Panc1 (cell line): ENCODE data around the gene FSTL4. TPM values are rescaled to one million over a fixed set of nuclear protein-coding genes. Genes with fewer than 3 reads are reported as not detected.
A peak's percentile ranks its signal among the peaks of the same experiment; 100 is the strongest.

ENCODE experiments used
- ATAC-seq: fragments of 200-7000 bp; cut with Tn5 transposase; 2 replicates; pipeline ENCODE4 v1.9.1; 2020; ENCODE audit warnings: mild to moderate bottlenecking, moderate library complexity
- BruUV-seq: library from RNA; stranded (reverse); fragments of 400-500 nt; replicated peaks from 2 replicates; lab custom pipeline; 2021; lab: Mats Ljungman, UMichigan
- CTCF ChIA-PET: fragments of 300-600 bp; sonication (Branson Sonifier 250); formaldehyde crosslinking; loops from one replicate; lab custom pipeline; 2022; ENCODE audit warnings: antibody characterized with exemption; lab: Charles Lee
- POLR2A ChIA-PET: fragments of 300-600 bp; sonication (Branson Sonifier 250); formaldehyde crosslinking; loops from one replicate; lab custom pipeline; 2022; ENCODE audit warnings: antibody characterized with exemption; lab: Charles Lee
- DNase-seq: peaks from one replicate; pipeline ENCODE4 v3.0.0-alpha.2; 2010; ENCODE audit warnings: low read depth, low spot score
- H3K27ac ChIP-seq: 2 replicates; pipeline ENCODE4 v1.5.1; 2011; ENCODE audit warnings: mild to moderate bottlenecking, low read length, inconsistent platforms
- H3K27me3 ChIP-seq: fragments of 200-500 bp; sonication (Bioruptor generic); 2 replicates; pipeline ENCODE4 v1.6.0; 2014; ENCODE audit warnings: low read length, inconsistent platforms; ENCODE audit not compliant: control insufficient read depth, insufficient read depth
- H3K36me3 ChIP-seq: fragments of 200-500 bp; sonication (Bioruptor generic); 2 replicates; pipeline ENCODE4 v1.5.1; 2014; ENCODE audit warnings: inconsistent platforms, mild to moderate bottlenecking, low read length, moderate library complexity; ENCODE audit not compliant: control insufficient read depth, insufficient read depth
- H3K4me1 ChIP-seq: 2 replicates; pipeline ENCODE4 v1.5.1; 2011; ENCODE audit warnings: inconsistent platforms, mild to moderate bottlenecking, low read length, moderate library complexity; ENCODE audit not compliant: control insufficient read depth, insufficient read depth
- H3K4me3 ChIP-seq, 2 experiments: 2 replicates each; pipeline ENCODE4 v1.5.1; 2011 to 2012; ENCODE audit warnings: low read depth in 2 of 2, low read length in 2 of 2, mild to moderate bottlenecking in 2 of 2, inconsistent platforms in 1 of 2, moderate library complexity in 1 of 2
- H3K9me3 ChIP-seq: fragments of 200-500 bp; sonication (Bioruptor generic); 2 replicates; pipeline ENCODE4 v1.5.1; 2014; ENCODE audit warnings: low read depth, mild to moderate bottlenecking, inconsistent platforms, low read length, moderate library complexity; ENCODE audit not compliant: control insufficient read depth, insufficient read depth
- POLR2AphosphoS5 ChIP-seq: IDR thresholded peaks from 2 replicates; pipeline ENCODE4 v1.6.1; 2012; ENCODE audit warnings: mild to moderate bottlenecking, low read depth, low read length, moderate library complexity
- SIN3A ChIP-seq: IDR thresholded peaks from 2 replicates; pipeline ENCODE4 v1.6.1; 2012; ENCODE audit warnings: low read depth, mild to moderate bottlenecking, low read length, moderate library complexity, borderline replicate concordance; ENCODE audit not compliant: insufficient read depth
- TCF7L2 ChIP-seq: IDR thresholded peaks from 2 replicates; pipeline ENCODE4 v1.6.1; 2011; ENCODE audit warnings: mild to moderate bottlenecking, low read depth, low read length, inconsistent platforms
- in situ Hi-C: cut with HindIII; loops from 2 replicates; pipeline ENCODE4 v1.10.0; 2016; ENCODE audit warnings: low sequenced_read_pairs, low pct_unique_long_range_greater_than_20kb
- intact Hi-C: fragments of 100-400 bp; cut with micrococcal nuclease; formaldehyde crosslinking; loops from one replicate; pipeline ENCODE4 v1.10.0; 2022; ENCODE audit not compliant: unreplicated experiment
- total RNA-seq: library from RNA; stranded (reverse); gene quantifications from one replicate; pipeline ENCODE4 v1.2.1, GENCODE V29; 2021; ENCODE audit not compliant: unreplicated experiment
- TF ChIP-seq, protein P1 (sequence below), 2 experiments: IDR thresholded peaks; 2 replicates each; pipeline ENCODE4 v1.6.1; 2011 to 2012; ENCODE audit warnings: low read depth in 2 of 2, control low read depth in 1 of 2, low read length in 1 of 2, mild to moderate bottlenecking in 1 of 2, moderate library complexity in 1 of 2; ENCODE audit not compliant: insufficient read depth in 1 of 2
- TF ChIP-seq, protein P2 (sequence below): fragments of 450-650 bp; IDR thresholded peaks from 2 replicates; pipeline ENCODE4 v1.5.1; 2017; ENCODE audit warnings: mild to moderate bottlenecking

Gene FSTL4
- total RNA-seq, 1 experiment from 2014 or later, result 0.18 TPM

DNA sequence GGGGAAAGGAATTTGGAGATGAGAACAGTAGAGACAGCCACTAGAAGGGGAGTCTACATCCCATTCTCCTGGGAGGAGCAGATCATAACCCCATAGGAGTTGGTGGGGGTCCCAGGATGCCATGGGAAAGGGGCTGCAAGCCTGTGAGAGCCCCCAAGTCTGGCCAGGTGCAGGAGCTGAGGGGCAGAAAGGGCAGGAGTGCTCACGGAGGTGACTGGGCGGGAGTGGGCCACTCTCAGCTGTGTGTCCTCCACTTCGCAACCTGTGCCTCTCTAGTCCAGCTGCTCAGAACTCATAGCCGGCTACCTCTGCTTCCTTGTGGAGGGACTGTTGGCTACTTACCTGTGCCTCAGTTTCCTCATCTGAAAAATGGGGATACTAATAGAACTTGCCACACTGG lies 263.9 kb downstream of the FSTL4 start:
- CTCF ChIA-PET, result no interaction called here
- POLR2A ChIA-PET, result no interaction called here

DNA sequence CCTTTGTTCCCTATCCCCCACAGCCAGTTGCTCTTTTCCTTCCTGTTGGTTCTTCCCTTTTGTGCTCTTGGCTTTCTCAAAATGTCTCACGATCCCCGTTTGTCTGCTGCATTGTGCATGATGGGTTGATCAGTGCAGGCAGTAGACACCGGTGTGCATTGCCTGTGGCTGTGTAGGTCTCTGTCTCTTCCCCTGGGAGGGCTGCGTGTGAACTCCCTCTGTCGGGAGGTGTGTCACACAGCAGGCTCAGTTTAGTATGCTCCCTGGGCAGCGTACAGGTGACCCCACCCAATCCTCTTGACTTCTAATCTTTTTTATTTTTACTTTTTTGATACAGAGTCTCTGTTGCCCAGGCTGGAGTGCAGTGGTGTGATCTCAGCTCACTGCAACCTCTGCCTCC lies 265.3 kb downstream of the FSTL4 start:
- Histone ChIP-seq H3K36me3 (no peaks in the 10 kb centered on the region), H3K27ac (no peak overlapping the region), H3K27me3 (peaks cover 22% of the 10 kb centered on the region), H3K9me3 (no peaks in the 10 kb centered on the region), H3K4me1 (no peaks in the 10 kb centered on the region), H3K4me3 (no peak overlapping the region)
- TF ChIP-seq, protein P1, sequence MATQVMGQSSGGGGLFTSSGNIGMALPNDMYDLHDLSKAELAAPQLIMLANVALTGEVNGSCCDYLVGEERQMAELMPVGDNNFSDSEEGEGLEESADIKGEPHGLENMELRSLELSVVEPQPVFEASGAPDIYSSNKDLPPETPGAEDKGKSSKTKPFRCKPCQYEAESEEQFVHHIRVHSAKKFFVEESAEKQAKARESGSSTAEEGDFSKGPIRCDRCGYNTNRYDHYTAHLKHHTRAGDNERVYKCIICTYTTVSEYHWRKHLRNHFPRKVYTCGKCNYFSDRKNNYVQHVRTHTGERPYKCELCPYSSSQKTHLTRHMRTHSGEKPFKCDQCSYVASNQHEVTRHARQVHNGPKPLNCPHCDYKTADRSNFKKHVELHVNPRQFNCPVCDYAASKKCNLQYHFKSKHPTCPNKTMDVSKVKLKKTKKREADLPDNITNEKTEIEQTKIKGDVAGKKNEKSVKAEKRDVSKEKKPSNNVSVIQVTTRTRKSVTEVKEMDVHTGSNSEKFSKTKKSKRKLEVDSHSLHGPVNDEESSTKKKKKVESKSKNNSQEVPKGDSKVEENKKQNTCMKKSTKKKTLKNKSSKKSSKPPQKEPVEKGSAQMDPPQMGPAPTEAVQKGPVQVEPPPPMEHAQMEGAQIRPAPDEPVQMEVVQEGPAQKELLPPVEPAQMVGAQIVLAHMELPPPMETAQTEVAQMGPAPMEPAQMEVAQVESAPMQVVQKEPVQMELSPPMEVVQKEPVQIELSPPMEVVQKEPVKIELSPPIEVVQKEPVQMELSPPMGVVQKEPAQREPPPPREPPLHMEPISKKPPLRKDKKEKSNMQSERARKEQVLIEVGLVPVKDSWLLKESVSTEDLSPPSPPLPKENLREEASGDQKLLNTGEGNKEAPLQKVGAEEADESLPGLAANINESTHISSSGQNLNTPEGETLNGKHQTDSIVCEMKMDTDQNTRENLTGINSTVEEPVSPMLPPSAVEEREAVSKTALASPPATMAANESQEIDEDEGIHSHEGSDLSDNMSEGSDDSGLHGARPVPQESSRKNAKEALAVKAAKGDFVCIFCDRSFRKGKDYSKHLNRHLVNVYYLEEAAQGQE (IDR thresholded peaks at IDR 0.05; ENCODE audit: insufficient read depth in 1 of 2, low read depth in 2 of 2, low read length in 1 of 2), result no peak
- no peak for TF ChIP-seq SIN3A
- no peak for TF ChIP-seq TCF7L2
- no peak for TF ChIP-seq POLR2AphosphoS5
- TF ChIP-seq, protein P2, sequence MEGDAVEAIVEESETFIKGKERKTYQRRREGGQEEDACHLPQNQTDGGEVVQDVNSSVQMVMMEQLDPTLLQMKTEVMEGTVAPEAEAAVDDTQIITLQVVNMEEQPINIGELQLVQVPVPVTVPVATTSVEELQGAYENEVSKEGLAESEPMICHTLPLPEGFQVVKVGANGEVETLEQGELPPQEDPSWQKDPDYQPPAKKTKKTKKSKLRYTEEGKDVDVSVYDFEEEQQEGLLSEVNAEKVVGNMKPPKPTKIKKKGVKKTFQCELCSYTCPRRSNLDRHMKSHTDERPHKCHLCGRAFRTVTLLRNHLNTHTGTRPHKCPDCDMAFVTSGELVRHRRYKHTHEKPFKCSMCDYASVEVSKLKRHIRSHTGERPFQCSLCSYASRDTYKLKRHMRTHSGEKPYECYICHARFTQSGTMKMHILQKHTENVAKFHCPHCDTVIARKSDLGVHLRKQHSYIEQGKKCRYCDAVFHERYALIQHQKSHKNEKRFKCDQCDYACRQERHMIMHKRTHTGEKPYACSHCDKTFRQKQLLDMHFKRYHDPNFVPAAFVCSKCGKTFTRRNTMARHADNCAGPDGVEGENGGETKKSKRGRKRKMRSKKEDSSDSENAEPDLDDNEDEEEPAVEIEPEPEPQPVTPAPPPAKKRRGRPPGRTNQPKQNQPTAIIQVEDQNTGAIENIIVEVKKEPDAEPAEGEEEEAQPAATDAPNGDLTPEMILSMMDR, result peak; percentile 54; the same call in 1 of the 2 replicates
- no peak for DNase-seq
- in situ Hi-C loops, result no loop called here
- ChIA-PET POLR2A (no interaction called here), CTCF (no interaction called here)
- BruUV-seq, result no TSS peak
- peak; percentile 84 for ATAC-seq
- intact Hi-C loops, result no loop called here

More for the DNA sequence above, 263.9 kb downstream of the FSTL4 start:
- intact Hi-C loops, result no loop called here
- H3K36me3 ChIP-seq, result no peaks in the 10 kb centered on the region
- ATAC-seq (no peak), DNase-seq (no peak)
- TF ChIP-seq SIN3A, result no peak
- TF ChIP-seq, protein P1 (IDR thresholded peaks at IDR 0.05; ENCODE audit: insufficient read depth in 1 of 2, low read depth in 2 of 2, low read length in 1 of 2), result no peak
- TF ChIP-seq TCF7L2, result no peak
- TF ChIP-seq, protein P2, result no peak
- no peak for TF ChIP-seq POLR2AphosphoS5
- H3K4me1 ChIP-seq, result no peaks in the 10 kb centered on the region
- in situ Hi-C loops, result no loop called here
- H3K27ac ChIP-seq, result no peak overlapping the region
- no peaks in the 10 kb centered on the region for H3K9me3 ChIP-seq
- H3K4me3 ChIP-seq, result no peak overlapping the region
- peaks cover 22% of the 10 kb centered on the region for H3K27me3 ChIP-seq
- BruUV-seq, result no TSS peak
